Adrenal gland (tissue), 12 donors: Measurements from ENCODE around the gene ZFR2. TPM values are rescaled to one million over a fixed set of nuclear protein-coding genes. Genes with fewer than 3 reads are reported as not detected.

Experiments
- DNase-seq, 7 donors: peaks; one replicate each; pipeline ENCODE4 v3.0.0-alpha.2; 2019 to 2020
- H3K27ac ChIP-seq, 5 donors: fragments of 200-600 bp; sonication (generic) in 4 of 5; 1 replicate in 3 of 5; 2 replicates in 2 of 5; pipeline versions ENCODE4 v1.5.1 to v1.8.0; 2016 to 2020; ENCODE audit warnings: mild to moderate bottlenecking in 1 of 5
- H3K27me3 ChIP-seq: fragments of 200-600 bp; 2 replicates; pipeline ENCODE4 v1.8.0; 2021
- H3K36me3 ChIP-seq, 2 donors: fragments of 200-600 bp; replicated peaks in 1 of 2; 1 replicate in 1 of 2; 2 replicates in 1 of 2; pipeline versions ENCODE4 v1.5.1 to v1.8.0; 2018 to 2022
- H3K4me1 ChIP-seq, 2 donors: fragments of 200-600 bp; replicated peaks in 1 of 2; 1 replicate in 1 of 2; 2 replicates in 1 of 2; pipeline versions ENCODE4 v1.5.1 to v1.8.0; 2018 to 2021
- H3K4me3 ChIP-seq, 4 donors: fragments of 200-600 bp; sonication (generic) in 3 of 4; one replicate each; pipeline ENCODE4 v1.5.1; 2016 to 2018
- H3K9me3 ChIP-seq, 3 donors: fragments of 200-600 bp; sonication (generic) in 1 of 3; replicated peaks in 1 of 3; 1 replicate in 2 of 3; 2 replicates in 1 of 3; pipeline versions ENCODE4 v1.5.1 to v1.8.0; 2016 to 2021
- POLR2A ChIP-seq, 2 donors: fragments of 450-650 bp; IDR thresholded peaks; one replicate each; pipeline ENCODE4 v1.6.1; 2017; ENCODE audit warnings: antibody characterized with exemption in 2 of 2, mild to moderate bottlenecking in 2 of 2, moderate library complexity in 1 of 2
- WGBS, 4 donors: extraction: QIAGEN DNeasy Blood & Tissue Kit in 2 of 4; methylation state at CpG; one replicate each; pipeline versions ENCODE4 v1.1.5 to v1.1.7; 2013 to 2017; 5-methylcytosine and 5-hydroxymethylcytosine counted together
- intact Hi-C, 2 donors: fragments of 100-400 bp; cut with DNase I; formaldehyde crosslinking; loops; one replicate each; pipeline versions ENCODE4 v1.14.1 to v1.15.0; 2022 to 2023
- polyA plus RNA-seq, 3 donors: library from polyadenylated mRNA; stranded (reverse); fragments of 200-250 nt in 2 of 3; fragments of 350-450 nt in 1 of 3; fragmentation: Illumina TruSeq in 1 of 3; extraction: RNeasy Lipid Tissue Mini Kit (QIAGEN cat#74804) in 1 of 3; gene quantifications; one replicate each; pipeline ENCODE4 v1.2.3, GENCODE V29; 2013 to 2014
- total RNA-seq, 9 donors: library from RNA; depleted of rRNA in 4 of 9; stranded (reverse); fragments of >200 nt in 4 of 9; fragments of 120-200 nt in 1 of 9; fragmentation: NEBNext Ultra II Directional in 1 of 9; extraction: Animal tissue kit (Norgen Biotek cat#: 25700) in 1 of 9; gene quantifications; one replicate each; pipeline versions ENCODE4 v1.1.0 to v1.2.4, GENCODE V29; 2013 to 2023
- TF ChIP-seq, protein P1 (sequence below), 6 experiments: fragments of 450-650 bp in 4 of 6; fragments of 200-600 bp in 2 of 6; sonication (generic) in 1 of 6; IDR thresholded peaks; 1 replicate in 5 of 6; 2 replicates in 1 of 6; pipeline versions ENCODE4 v1.5.1 to v1.8.0; 2016 to 2021; ENCODE audit warnings: antibody characterized with exemption in 6 of 6, mild to moderate bottlenecking in 2 of 6, moderate library complexity in 1 of 6
- donor health status: healthy with polysubstance abuse.
- donor health status: Bipolar disorder and iron deficiency.
- donor health status: DM: yes; HTN: yes; CAD: no.
- donor health status: DM: no; HTN: no; CAD: no.
- donor health status: DM: no; HTN: no; CAD: no.
- donor health status: DM: yes; HTN: yes; CAD: no.

Gene ZFR2
- total and polyA plus RNA-seq, 12 donors, result 0.19 to 13.2 (median 1.7) TPM; not detected in 3

GRCh38 chr19:3765121-3765520 lies 103.7 kb downstream of the ZFR2 start:
- DNase-seq, result no peak
- 91 to 96% (median 92%) methylated on average over 4 to 12 of the region's 12 CpGs for WGBS, 4 donors
- peaks cover 13 to 26% of the 10 kb centered on the region in 2 donors for H3K4me1 ChIP-seq
- peaks cover 0 to 29% of the 10 kb centered on the region in 2 donors for H3K36me3 ChIP-seq
- intact Hi-C loops, result no loop called here
- H3K4me3 ChIP-seq, result no peak overlapping the region
- H3K27ac ChIP-seq, result no peak overlapping the region
- TF ChIP-seq POLR2A (IDR thresholded peaks at IDR 0.05), result no peak
- TF ChIP-seq, protein P1, sequence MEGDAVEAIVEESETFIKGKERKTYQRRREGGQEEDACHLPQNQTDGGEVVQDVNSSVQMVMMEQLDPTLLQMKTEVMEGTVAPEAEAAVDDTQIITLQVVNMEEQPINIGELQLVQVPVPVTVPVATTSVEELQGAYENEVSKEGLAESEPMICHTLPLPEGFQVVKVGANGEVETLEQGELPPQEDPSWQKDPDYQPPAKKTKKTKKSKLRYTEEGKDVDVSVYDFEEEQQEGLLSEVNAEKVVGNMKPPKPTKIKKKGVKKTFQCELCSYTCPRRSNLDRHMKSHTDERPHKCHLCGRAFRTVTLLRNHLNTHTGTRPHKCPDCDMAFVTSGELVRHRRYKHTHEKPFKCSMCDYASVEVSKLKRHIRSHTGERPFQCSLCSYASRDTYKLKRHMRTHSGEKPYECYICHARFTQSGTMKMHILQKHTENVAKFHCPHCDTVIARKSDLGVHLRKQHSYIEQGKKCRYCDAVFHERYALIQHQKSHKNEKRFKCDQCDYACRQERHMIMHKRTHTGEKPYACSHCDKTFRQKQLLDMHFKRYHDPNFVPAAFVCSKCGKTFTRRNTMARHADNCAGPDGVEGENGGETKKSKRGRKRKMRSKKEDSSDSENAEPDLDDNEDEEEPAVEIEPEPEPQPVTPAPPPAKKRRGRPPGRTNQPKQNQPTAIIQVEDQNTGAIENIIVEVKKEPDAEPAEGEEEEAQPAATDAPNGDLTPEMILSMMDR (IDR thresholded peaks at IDR 0.05), result no peak
- no peaks in the 10 kb centered on the region for H3K9me3 ChIP-seq
- no peaks in the 10 kb centered on the region for H3K27me3 ChIP-seq

- Histone ChIP-seq H3K36me3 (peaks cover 0 to 34% of the 10 kb centered on the region in 2 donors), H3K27ac (peak within 1 kb of the TSS; percentile 95 to 99 (median 99)), H3K4me3 (peak within 1 kb of the TSS; percentile 43 to 98 (median 92)), H3K4me1 (peaks cover 13 to 28% of the 10 kb centered on the region in 2 donors), H3K9me3 (no peaks in the 10 kb centered on the region), H3K27me3 (no peaks in the 10 kb centered on the region)
- peak; percentile 99 to 100 (median 99) for DNase-seq
- TF ChIP-seq POLR2A (IDR thresholded peaks at IDR 0.05), result peak; percentile 85 to 87
- TF ChIP-seq, protein P1 (IDR thresholded peaks at IDR 0.05), result no peak
- 3 to 6% (median 3%) methylated on average over 19 to 47 of the region's 47 CpGs for WGBS, 4 donors
- intact Hi-C loops, result no loop called here
Observed at GRCh38 chr19:3762501-3763459, 106.1 kb downstream of the ZFR2 start, which contains the start of gene MRPL54. Gene MRPL54, plus strand, starts transcription at chr19:3762682. Its CDS starts 19 bp downstream, at chr19:3762701.

- intact Hi-C loops, result no loop called here
- Histone ChIP-seq H3K4me1 (peaks cover 13 to 28% of the 10 kb centered on the region in 2 donors), H3K9me3 (no peaks in the 10 kb centered on the region), H3K36me3 (peaks cover 0 to 34% of the 10 kb centered on the region in 2 donors), H3K4me3 (peak overlapping the region in 1 of 4 donors; percentile 97), H3K27me3 (no peaks in the 10 kb centered on the region), H3K27ac (peak overlapping the region; percentile 95 to 99 (median 99))
- 57 to 72% (median 63%) methylated on average over 1 of the region's 1 CpG for WGBS, 4 donors
- TF ChIP-seq POLR2A (IDR thresholded peaks at IDR 0.05), result no peak
- TF ChIP-seq, protein P1 (IDR thresholded peaks at IDR 0.05), result no peak
- DNase-seq, result no peak
Observed at GRCh38 chr19:3762130-3762473, 106.7 kb downstream of the ZFR2 start.

GRCh38 chr19:3761382-3762129 lies 107.3 kb downstream of the ZFR2 start, which contains the start of gene APBA3:
Gene APBA3, minus strand, starts transcription at chr19:3761692. Its CDS starts 1,428 bp downstream, at chr19:3760264.
- Histone ChIP-seq H3K4me3 (peak within 1 kb of the TSS; percentile 43 to 98 (median 92)), H3K27ac (peak within 1 kb of the TSS; percentile 95 to 99 (median 99)), H3K36me3 (peaks cover 0 to 29% of the 10 kb centered on the region in 2 donors), H3K9me3 (no peaks in the 10 kb centered on the region), H3K4me1 (peaks cover 13 to 28% of the 10 kb centered on the region in 2 donors), H3K27me3 (no peaks in the 10 kb centered on the region)
- WGBS, 4 donors, result 2 to 6% (median 4%) methylated on average over 24 to 45 of the region's 45 CpGs
- intact Hi-C loops, result no loop called here
- TF ChIP-seq, protein P1 (IDR thresholded peaks at IDR 0.05), result peak; percentile 58 to 76 (median 68)
- TF ChIP-seq POLR2A (IDR thresholded peaks at IDR 0.05), result peak in 1 of 2 donors; percentile 65
- peak; percentile 91 to 96 (median 94) for DNase-seq
